Measurements from ENCODE around the gene C17orf50. TPM values are rescaled to one million over a fixed set of nuclear protein-coding genes. Genes with fewer than 3 reads are reported as not detected.

C17orf50 gene
- not detected for polyA plus RNA-seq (2012; ENCODE audit: missing spikeins)

DNA sequence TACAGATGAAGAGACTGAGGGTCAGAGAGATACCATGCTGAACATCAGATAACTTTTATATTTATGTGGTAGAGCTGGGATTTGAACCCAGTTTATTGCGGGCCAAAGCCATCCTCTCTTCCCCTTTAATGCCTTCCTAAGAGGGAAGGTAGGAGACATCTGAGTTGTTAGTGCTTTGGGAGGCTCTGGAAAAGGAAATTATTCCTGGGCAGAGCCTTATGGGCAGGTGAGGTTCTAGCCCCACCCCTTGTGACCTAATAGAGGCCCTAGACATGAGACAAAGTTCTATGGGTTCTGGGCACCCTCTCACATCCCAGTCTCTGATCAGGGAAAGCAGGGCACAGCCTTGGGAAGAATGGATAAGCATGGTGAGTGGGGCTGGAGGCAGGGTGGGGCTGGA, at the start of gene C17orf50:
Gene C17orf50, plus strand, starts transcription at position 301 of the 400 bp plus-strand sequence. Its CDS starts 55 bp downstream, at position 356.
- TF ChIP-seq POLR2AphosphoS5 (IDR thresholded peaks at IDR 0.05; ENCODE audit: low read depth, low read length) (no peak), TAF1 (IDR thresholded peaks at IDR 0.05; ENCODE audit: borderline replicate concordance, low read depth, low read length) (no peak)
- no peak for DNase-seq (ENCODE audit: insufficient read length)
- no peak for FAIRE-seq

DNA sequence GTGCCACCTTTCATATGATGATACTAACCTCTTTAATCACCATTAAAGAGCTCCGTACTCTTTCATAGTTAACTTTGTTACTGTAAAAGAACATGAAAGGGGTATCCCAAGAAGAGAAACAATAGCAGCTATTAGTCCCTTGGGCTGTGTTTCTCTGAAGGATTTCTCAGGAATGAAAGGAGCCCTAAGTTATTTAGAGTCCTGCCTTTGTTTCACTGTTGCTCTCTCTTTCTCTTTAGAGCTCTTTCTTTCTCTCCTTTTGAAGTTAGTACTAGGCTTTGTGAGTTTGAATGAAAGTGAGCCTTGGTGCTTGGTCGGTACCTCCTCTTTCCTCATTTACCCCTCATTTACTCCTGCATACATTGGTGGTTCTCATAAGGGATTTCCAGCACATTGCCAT, 49.7 kb upstream of the C17orf50 start:
- FAIRE-seq (no peak), DNase-seq (ENCODE audit: insufficient read length) (no peak)
- TF ChIP-seq POLR2AphosphoS5 (IDR thresholded peaks at IDR 0.05; ENCODE audit: low read depth, low read length) (no peak), POLR2A (IDR thresholded peaks at IDR 0.05; ENCODE audit: low read depth, low read length) (no peak), TAF1 (IDR thresholded peaks at IDR 0.05; ENCODE audit: borderline replicate concordance, low read depth, low read length) (no peak)

DNA sequence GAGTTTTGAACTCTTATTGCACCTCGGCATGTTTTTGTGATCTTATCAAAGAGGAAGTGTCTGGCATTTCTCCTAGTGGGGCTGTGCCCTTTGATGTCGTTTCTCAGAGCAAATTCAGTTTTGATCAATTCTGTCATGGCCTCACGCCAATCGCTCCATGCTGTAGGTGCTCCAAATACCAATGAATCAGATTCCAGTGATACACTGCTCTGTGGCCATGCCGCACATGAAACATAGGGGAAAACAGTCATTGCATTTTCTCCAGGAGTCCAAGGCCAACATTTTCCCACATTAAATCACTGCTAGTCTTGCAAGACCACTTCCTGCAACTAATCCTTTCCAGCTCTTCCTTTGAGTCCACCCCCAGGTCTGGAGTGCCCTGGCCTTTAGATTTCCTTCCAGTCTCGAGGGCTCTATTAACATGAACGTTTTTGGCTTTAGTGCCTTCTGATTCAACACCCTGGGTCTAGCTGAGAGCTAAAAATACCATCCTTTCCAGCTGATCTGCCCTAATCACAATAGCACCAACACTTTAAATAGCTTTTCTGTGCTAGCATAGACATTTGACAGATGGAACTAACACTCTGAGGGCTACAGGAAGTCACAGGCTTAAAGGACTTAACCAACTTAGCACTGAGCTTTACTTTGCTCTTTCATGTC, 47.5 kb upstream of the C17orf50 start:
- FAIRE-seq (no peak), DNase-seq (ENCODE audit: insufficient read length) (no peak)
- no peak for TF ChIP-seq POLR2A (IDR thresholded peaks at IDR 0.05; ENCODE audit: low read depth, low read length)
- TF ChIP-seq TAF1 (IDR thresholded peaks at IDR 0.05; ENCODE audit: borderline replicate concordance, low read depth, low read length): no peak
- TF ChIP-seq POLR2AphosphoS5 (IDR thresholded peaks at IDR 0.05; ENCODE audit: low read depth, low read length): no peak

- FAIRE-seq (no peak), DNase-seq (ENCODE audit: insufficient read length) (no peak)
- no peak for TF ChIP-seq POLR2A (IDR thresholded peaks at IDR 0.05; ENCODE audit: low read depth, low read length)
- TF ChIP-seq TAF1 (IDR thresholded peaks at IDR 0.05; ENCODE audit: borderline replicate concordance, low read depth, low read length): no peak
- TF ChIP-seq POLR2AphosphoS5 (IDR thresholded peaks at IDR 0.05; ENCODE audit: low read depth, low read length): no peak
These were observed 45.7 kb upstream of the C17orf50 start for GRCh38 chr17:35714988-35715387.

GRCh38 chr17:35715416-35715815, 45.3 kb upstream of the C17orf50 start:
- no peak for DNase-seq (ENCODE audit: insufficient read length)
- no peak for FAIRE-seq
- TF ChIP-seq POLR2A (IDR thresholded peaks at IDR 0.05; ENCODE audit: low read depth, low read length): no peak
- TF ChIP-seq POLR2AphosphoS5 (IDR thresholded peaks at IDR 0.05; ENCODE audit: low read depth, low read length): no peak
- no peak for TF ChIP-seq TAF1 (IDR thresholded peaks at IDR 0.05; ENCODE audit: borderline replicate concordance, low read depth, low read length)

DNA sequence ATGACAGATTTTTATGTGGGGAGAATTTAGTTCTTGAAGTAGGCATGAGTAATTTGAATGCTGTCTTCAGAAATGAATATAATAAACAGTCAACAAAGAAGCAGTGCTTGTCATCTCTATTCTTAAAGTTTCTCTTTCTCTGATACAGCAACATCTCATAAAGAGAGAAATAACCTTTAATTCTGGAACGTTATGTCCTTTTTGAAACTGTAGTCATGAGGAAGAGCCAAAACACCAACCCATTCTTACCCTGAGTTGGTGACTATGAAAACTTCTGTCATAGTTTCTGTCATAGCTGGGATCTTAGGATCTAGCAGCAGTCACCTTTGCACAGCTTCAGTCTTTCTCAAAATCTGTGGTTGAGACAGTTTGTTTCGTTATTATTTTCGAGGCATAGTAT, 44.5 kb upstream of the C17orf50 start:
- no peak for FAIRE-seq
- TF ChIP-seq POLR2AphosphoS5 (IDR thresholded peaks at IDR 0.05; ENCODE audit: low read depth, low read length): no peak
- TF ChIP-seq POLR2A (IDR thresholded peaks at IDR 0.05; ENCODE audit: low read depth, low read length): no peak
- no peak for TF ChIP-seq TAF1 (IDR thresholded peaks at IDR 0.05; ENCODE audit: borderline replicate concordance, low read depth, low read length)
- no peak for DNase-seq (ENCODE audit: insufficient read length)

DNA sequence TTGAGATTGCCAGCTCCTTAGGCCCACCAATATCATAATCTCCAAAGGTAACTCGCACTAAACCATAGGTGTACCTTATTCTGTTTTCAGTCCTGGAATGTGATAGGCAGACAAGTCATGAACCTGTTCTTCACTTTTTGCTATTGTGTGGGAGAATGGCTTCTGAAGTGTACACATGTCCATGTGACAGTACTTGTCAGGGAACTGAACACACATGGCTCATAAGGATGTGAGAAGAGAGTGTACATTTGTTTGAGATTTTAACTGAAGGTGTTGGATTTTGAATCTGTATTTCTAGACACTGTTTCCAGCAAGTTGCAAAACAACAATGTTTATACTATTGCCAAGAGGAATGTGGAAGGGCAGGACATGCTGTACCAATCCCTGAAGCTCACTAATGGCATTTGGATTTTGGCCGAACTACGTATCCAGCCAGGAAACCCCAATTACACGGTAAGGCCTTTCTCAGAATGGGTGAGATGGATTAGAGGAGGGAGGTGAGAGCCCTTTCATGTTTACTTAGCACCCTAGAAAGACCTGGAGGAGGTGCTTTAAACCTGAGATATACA, 43.7 kb upstream of the C17orf50 start:
- FAIRE-seq (no peak), DNase-seq (ENCODE audit: insufficient read length) (no peak)
- TF ChIP-seq POLR2AphosphoS5 (IDR thresholded peaks at IDR 0.05; ENCODE audit: low read depth, low read length) (no peak), POLR2A (IDR thresholded peaks at IDR 0.05; ENCODE audit: low read depth, low read length) (no peak), TAF1 (IDR thresholded peaks at IDR 0.05; ENCODE audit: borderline replicate concordance, low read depth, low read length) (no peak)

DNA sequence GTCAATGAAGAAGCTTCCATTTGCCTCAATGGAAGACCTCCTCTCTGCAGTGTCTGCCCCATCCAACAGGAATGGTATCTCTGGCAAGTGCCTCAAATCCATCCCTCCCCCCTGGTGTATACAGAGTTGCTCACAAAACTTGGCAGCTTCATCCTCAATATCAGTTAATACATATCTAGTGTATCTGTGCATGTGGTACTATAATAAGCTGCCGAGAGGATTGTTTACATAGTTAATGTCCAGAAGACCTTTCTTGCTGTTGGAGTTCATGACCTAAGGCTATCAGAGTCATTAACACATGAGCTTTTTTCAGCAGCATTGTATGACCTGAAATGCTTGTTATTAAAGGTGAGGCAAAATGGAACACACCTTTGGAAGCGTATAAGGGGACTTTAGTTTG, 43.2 kb upstream of the C17orf50 start:
- TF ChIP-seq TAF1 (IDR thresholded peaks at IDR 0.05; ENCODE audit: borderline replicate concordance, low read depth, low read length) (no peak), POLR2AphosphoS5 (IDR thresholded peaks at IDR 0.05; ENCODE audit: low read depth, low read length) (no peak), POLR2A (IDR thresholded peaks at IDR 0.05; ENCODE audit: low read depth, low read length) (no peak)
- no peak for DNase-seq (ENCODE audit: insufficient read length)
- FAIRE-seq: no peak

DNA sequence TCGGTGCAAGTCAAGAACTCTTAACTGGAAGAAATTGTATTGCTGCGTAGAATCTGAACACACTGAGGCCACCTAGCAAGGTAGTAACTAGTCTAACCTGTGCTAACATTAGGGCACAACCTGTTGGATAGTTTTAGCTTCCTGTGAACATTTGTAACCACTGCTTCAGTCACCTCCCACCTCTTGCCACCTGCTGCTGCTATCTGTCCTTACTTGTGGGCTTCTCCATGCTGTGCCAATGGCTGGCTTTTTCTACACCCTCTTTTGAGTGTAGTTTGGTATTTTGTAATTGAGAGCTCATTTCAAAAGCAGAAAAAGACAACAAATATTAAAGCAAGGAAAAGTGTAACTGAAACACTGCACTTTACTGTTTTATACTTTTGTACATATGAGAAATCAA, 37.0 kb upstream of the C17orf50 start:
- no peak for FAIRE-seq
- no peak for DNase-seq (ENCODE audit: insufficient read length)
- no peak for TF ChIP-seq POLR2AphosphoS5 (IDR thresholded peaks at IDR 0.05; ENCODE audit: low read depth, low read length)
- no peak for TF ChIP-seq TAF1 (IDR thresholded peaks at IDR 0.05; ENCODE audit: borderline replicate concordance, low read depth, low read length)
- TF ChIP-seq POLR2A (IDR thresholded peaks at IDR 0.05; ENCODE audit: low read depth, low read length): no peak

- TF ChIP-seq TAF1 (IDR thresholded peaks at IDR 0.05; ENCODE audit: borderline replicate concordance, low read depth, low read length) (no peak), POLR2A (IDR thresholded peaks at IDR 0.05; ENCODE audit: low read depth, low read length) (no peak), POLR2AphosphoS5 (IDR thresholded peaks at IDR 0.05; ENCODE audit: low read depth, low read length) (no peak)
- no peak for FAIRE-seq
- DNase-seq (ENCODE audit: insufficient read length): no peak
These were observed 35.6 kb upstream of the C17orf50 start for GRCh38 chr17:35725058-35725457.

- FAIRE-seq (no peak), DNase-seq (ENCODE audit: insufficient read length) (no peak)
- TF ChIP-seq TAF1 (IDR thresholded peaks at IDR 0.05; ENCODE audit: borderline replicate concordance, low read depth, low read length) (no peak), POLR2AphosphoS5 (IDR thresholded peaks at IDR 0.05; ENCODE audit: low read depth, low read length) (no peak), POLR2A (IDR thresholded peaks at IDR 0.05; ENCODE audit: low read depth, low read length) (no peak)
These were observed 34.9 kb upstream of the C17orf50 start for GRCh38 chr17:35725802-35726126.
